Stomach (tissue), 9 donors: Measurements from ENCODE around the gene MSI2. TPM values are rescaled to one million over a fixed set of nuclear protein-coding genes. Genes with fewer than 3 reads are reported as not detected.

Experiments
- DNase-seq, 2 donors: peaks; one replicate each; pipeline versions ENCODE4 v3.0.0 to v3.0.0-alpha.2; 2013 to 2019
- H3K27ac ChIP-seq, 5 donors: fragments of 200-600 bp in 4 of 5; sonication (generic) in 4 of 5; one replicate each; pipeline ENCODE4 v1.5.1; 2013 to 2019; ENCODE audit warnings: mild to moderate bottlenecking in 1 of 5, moderate library complexity in 1 of 5
- H3K27me3 ChIP-seq, 3 donors: fragments of 200-600 bp; sonication (generic); one replicate each; pipeline ENCODE4 v1.5.1; 2017 to 2019; ENCODE audit warnings: mixed run types in 1 of 3
- H3K36me3 ChIP-seq, 4 donors: fragments of 200-600 bp; sonication (generic); 1 replicate in 3 of 4; 2 replicates in 1 of 4; pipeline ENCODE4 v1.5.1; 2016 to 2019
- H3K4me1 ChIP-seq, 4 donors: fragments of 200-600 bp; sonication (generic); one replicate each; pipeline ENCODE4 v1.5.1; 2016 to 2019
- H3K4me3 ChIP-seq, 4 donors: fragments of 200-600 bp; sonication (generic) in 3 of 4; one replicate each; pipeline ENCODE4 v1.5.1; 2016 to 2019; ENCODE audit warnings: mild to moderate bottlenecking in 1 of 4
- H3K9me3 ChIP-seq, 4 donors: fragments of 200-600 bp; sonication (generic); one replicate each; pipeline ENCODE4 v1.5.1; 2016 to 2019
- EP300 ChIP-seq: sonication (generic); formaldehyde crosslinking; IDR thresholded peaks from one replicate; pipeline ENCODE4 v1.6.1; 2017; ENCODE audit warnings: antibody characterized with exemption
- POLR2A ChIP-seq, 4 donors: fragments of 450-650 bp; IDR thresholded peaks; one replicate each; pipeline ENCODE4 v1.6.1; 2016; ENCODE audit warnings: antibody characterized with exemption in 4 of 4, control low read depth in 2 of 4, mild to moderate bottlenecking in 1 of 4, moderate library complexity in 1 of 4
- POLR2AphosphoS5 ChIP-seq, 3 donors: sonication (generic); formaldehyde crosslinking; IDR thresholded peaks; one replicate each; pipeline ENCODE4 v1.6.1; 2016; ENCODE audit warnings: antibody characterized with exemption in 3 of 3
- WGBS, 5 donors: extraction: QIAGEN DNeasy Blood & Tissue Kit in 3 of 5; methylation state at CpG; one replicate each; pipeline versions ENCODE4 v1.1.5 to v1.1.7; 2013 to 2018; 5-methylcytosine and 5-hydroxymethylcytosine counted together
- intact Hi-C: fragments of 100-400 bp; cut with DNase I; formaldehyde crosslinking; loops from one replicate; pipeline ENCODE4 v1.15.1; 2023; ENCODE audit warnings: low total_unique reads
- polyA plus RNA-seq, 3 donors: library from polyadenylated mRNA; stranded (reverse); fragments of 200-250 nt; gene quantifications; one replicate each; pipeline ENCODE4 v1.2.3, GENCODE V29; 2013
- total RNA-seq, 5 donors: library from RNA; depleted of rRNA; stranded (reverse); fragments of >200 nt; gene quantifications; one replicate each; pipeline versions ENCODE4 v1.1.0 to v1.2.3, GENCODE V29; 2014 to 2016
- TF ChIP-seq, protein P1 (sequence below), 7 experiments: fragments of 450-650 bp in 4 of 7; fragments of 200-600 bp in 3 of 7; sonication (generic) in 3 of 7; IDR thresholded peaks; one replicate each; pipeline ENCODE4 v1.5.1; 2016 to 2019; ENCODE audit warnings: antibody characterized with exemption in 7 of 7, control low read depth in 2 of 7, mild to moderate bottlenecking in 1 of 7
- donor health status: healthy with polysubstance abuse.
- donor health status: Bipolar disorder and iron deficiency.
- donor health status: healthy.

MSI2 gene
- total and polyA plus RNA-seq, 8 donors = 8.3 to 72.4 (median 22.9) TPM

DNA sequence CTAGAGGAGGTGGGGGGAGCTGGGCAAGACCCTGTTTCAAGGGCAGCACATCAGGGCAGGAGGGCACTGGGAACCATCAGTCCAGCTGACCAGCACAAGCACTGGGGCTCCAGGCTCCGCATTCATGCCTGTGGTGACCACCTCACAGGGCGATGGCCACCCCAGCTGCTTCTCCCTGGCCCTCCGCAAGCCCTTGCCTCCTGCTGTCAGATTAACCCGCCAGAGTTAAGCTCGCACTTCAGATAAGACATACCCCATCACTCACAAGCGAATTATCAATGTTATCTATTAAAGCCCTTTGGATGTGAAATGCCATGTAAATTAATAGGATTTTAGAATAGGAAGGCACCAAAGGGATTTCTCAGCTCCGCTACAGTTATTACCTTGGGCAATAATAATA is 383.8 kb downstream of the MSI2 start:
- Histone ChIP-seq H3K27ac (no peak overlapping the region), H3K36me3 (peaks cover 0 to 24% (median 12%) of the 10 kb centered on the region in 4 donors), H3K27me3 (no peaks in the 10 kb centered on the region), H3K4me3 (no peak overlapping the region), H3K9me3 (no peaks in the 10 kb centered on the region), H3K4me1 (no peaks in the 10 kb centered on the region)
- no peak for DNase-seq
- intact Hi-C loops = no loop called here
- TF ChIP-seq EP300 (no peak), POLR2A (IDR thresholded peaks at IDR 0.05) (no peak), POLR2AphosphoS5 (IDR thresholded peaks at IDR 0.05) (no peak)
- TF ChIP-seq, protein P1, sequence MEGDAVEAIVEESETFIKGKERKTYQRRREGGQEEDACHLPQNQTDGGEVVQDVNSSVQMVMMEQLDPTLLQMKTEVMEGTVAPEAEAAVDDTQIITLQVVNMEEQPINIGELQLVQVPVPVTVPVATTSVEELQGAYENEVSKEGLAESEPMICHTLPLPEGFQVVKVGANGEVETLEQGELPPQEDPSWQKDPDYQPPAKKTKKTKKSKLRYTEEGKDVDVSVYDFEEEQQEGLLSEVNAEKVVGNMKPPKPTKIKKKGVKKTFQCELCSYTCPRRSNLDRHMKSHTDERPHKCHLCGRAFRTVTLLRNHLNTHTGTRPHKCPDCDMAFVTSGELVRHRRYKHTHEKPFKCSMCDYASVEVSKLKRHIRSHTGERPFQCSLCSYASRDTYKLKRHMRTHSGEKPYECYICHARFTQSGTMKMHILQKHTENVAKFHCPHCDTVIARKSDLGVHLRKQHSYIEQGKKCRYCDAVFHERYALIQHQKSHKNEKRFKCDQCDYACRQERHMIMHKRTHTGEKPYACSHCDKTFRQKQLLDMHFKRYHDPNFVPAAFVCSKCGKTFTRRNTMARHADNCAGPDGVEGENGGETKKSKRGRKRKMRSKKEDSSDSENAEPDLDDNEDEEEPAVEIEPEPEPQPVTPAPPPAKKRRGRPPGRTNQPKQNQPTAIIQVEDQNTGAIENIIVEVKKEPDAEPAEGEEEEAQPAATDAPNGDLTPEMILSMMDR (IDR thresholded peaks at IDR 0.05) = no peak
- WGBS, 5 donors = 81 to 97% (median 92%) methylated on average over 7 of the region's 7 CpGs

DNA sequence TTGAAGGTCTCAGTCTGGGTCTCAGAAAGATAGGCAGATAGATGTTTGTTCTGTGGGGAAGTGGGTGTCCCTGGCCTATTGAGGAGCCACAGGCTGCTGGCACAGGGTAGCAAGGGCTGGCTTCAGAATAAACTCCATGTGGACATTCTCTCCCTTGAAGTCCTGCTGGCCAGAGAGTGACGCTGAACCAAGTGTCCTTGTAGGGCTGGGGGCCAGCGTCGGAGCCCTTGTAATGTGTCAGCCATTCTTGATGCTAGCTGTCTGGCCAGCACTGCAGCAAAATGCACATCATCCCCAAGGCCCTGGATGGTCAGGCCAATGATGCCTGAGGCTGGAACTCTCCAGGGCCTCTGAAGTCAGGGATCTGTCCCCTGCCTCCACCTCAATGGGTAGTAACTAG is 385.4 kb downstream of the MSI2 start:
- 96 to 100% (median 98%) methylated on average over 3 of the region's 3 CpGs for WGBS, 5 donors
- H3K4me3 ChIP-seq = no peak overlapping the region
- no peaks in the 10 kb centered on the region for H3K27me3 ChIP-seq
- H3K36me3 ChIP-seq = peaks cover 0 to 22% (median 12%) of the 10 kb centered on the region in 4 donors
- H3K27ac ChIP-seq = no peak overlapping the region
- H3K4me1 ChIP-seq = no peaks in the 10 kb centered on the region
- TF ChIP-seq, protein P1 (IDR thresholded peaks at IDR 0.05) = no peak
- TF ChIP-seq POLR2AphosphoS5 (IDR thresholded peaks at IDR 0.05) = no peak
- no peak for TF ChIP-seq EP300
- TF ChIP-seq POLR2A (IDR thresholded peaks at IDR 0.05) = no peak
- no peaks in the 10 kb centered on the region for H3K9me3 ChIP-seq
- intact Hi-C loops = no loop called here
- no peak for DNase-seq

DNA sequence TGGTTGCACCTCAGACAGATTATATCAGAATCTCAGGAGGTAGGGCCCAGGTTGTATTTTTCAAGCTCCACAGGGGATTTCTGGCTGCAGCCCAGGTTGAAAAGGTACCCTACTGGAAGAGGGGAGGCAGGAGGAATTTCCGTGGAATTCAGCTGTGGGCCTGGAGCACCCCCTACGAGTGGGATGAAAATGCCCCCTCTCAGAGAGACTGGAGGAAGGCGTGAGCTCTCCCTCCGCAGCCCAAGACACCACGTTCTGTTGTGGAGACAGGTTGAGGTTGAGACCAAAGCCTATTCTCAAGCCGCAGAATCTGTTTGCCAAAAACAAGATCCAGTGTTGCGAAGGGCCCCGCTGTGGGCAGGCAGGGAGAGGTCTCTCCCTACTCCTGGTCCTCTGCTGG is 386.7 kb downstream of the MSI2 start:
- Histone ChIP-seq H3K4me3 (no peak overlapping the region), H3K9me3 (no peaks in the 10 kb centered on the region), H3K27ac (no peak overlapping the region), H3K27me3 (no peaks in the 10 kb centered on the region), H3K4me1 (no peaks in the 10 kb centered on the region), H3K36me3 (peaks cover 0 to 10% (median 8%) of the 10 kb centered on the region in 4 donors)
- WGBS, 5 donors = 92 to 100% (median 94%) methylated on average over 6 to 8 of the region's 8 CpGs
- no peak for DNase-seq
- intact Hi-C loops = no loop called here
- no peak for TF ChIP-seq POLR2A (IDR thresholded peaks at IDR 0.05)
- TF ChIP-seq EP300 = no peak
- no peak for TF ChIP-seq POLR2AphosphoS5 (IDR thresholded peaks at IDR 0.05)
- TF ChIP-seq, protein P1 (IDR thresholded peaks at IDR 0.05) = no peak

DNA sequence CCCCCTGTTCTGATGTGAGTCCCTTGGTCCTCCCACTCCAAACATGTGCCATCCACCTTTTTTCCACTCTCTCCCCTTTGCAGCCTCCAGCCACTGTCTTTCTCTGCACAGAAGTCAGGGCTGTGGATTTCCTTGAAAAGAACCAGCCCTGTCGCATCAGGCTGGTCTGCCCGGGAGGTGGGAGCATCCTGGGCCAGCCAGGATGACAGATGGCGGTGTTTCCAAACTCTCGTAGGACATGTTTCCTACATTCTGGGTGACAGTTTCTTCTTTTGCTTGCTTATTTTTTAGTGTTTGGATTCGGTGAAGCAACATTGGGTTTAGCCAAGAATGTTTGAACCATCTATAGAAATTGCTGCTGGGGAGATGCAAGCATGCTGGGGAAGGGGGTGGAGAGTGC is 388.0 kb downstream of the MSI2 start:
- Histone ChIP-seq H3K4me1 (no peaks in the 10 kb centered on the region), H3K9me3 (no peaks in the 10 kb centered on the region), H3K27ac (no peak overlapping the region), H3K27me3 (no peaks in the 10 kb centered on the region), H3K4me3 (no peak overlapping the region), H3K36me3 (peaks cover 0 to 13% (median 4%) of the 10 kb centered on the region in 4 donors)
- WGBS, 5 donors = 76 to 88% (median 85%) methylated on average over 5 of the region's 5 CpGs
- TF ChIP-seq POLR2A (IDR thresholded peaks at IDR 0.05) (no peak), EP300 (no peak), POLR2AphosphoS5 (IDR thresholded peaks at IDR 0.05) (no peak)
- TF ChIP-seq, protein P1 (IDR thresholded peaks at IDR 0.05) = no peak
- intact Hi-C loops = no loop called here
- no peak for DNase-seq
